ENCODE results near the gene SIGLEC15. TPM values are rescaled to one million over a fixed set of nuclear protein-coding genes. Genes with fewer than 3 reads are reported as not detected.

SIGLEC15 gene
- total RNA-seq, 1 experiment from 2014 or later, result 0.13 TPM

- peaks cover 48% of the 10 kb centered on the region for H3K27me3 Mint-ChIP-seq (ENCODE audit: low read depth)
- no peak overlapping the region for H2BK5ac ChIP-seq (ENCODE audit: insufficient read length, low read length)
These were observed 12.0 kb downstream of the SIGLEC15 start for GRCh38 chr18:45837283-45838070.

More at GRCh38 chr18:45837283-45838070, 12.0 kb downstream of the SIGLEC15 start:
- H4K20me1 ChIP-seq (ENCODE audit: control insufficient read depth, insufficient read depth, insufficient read length), result no peaks in the 10 kb centered on the region
- no peak overlapping the region for H2AFZ ChIP-seq (ENCODE audit: low read length)
- no peaks in the 10 kb centered on the region for H3K79me1 ChIP-seq (ENCODE audit: insufficient read depth, low read depth, low read length, poor library complexity, severe bottlenecking)
- H3K79me2 ChIP-seq (ENCODE audit: insufficient read depth, low read length), result no peaks in the 10 kb centered on the region
- no peak overlapping the region for H2BK15ac ChIP-seq (ENCODE audit: low read depth, low read length)
- H3K36me3 Mint-ChIP-seq (ENCODE audit: insufficient read depth in 1 of 3, low read depth in 3 of 3), result no peaks in the 10 kb centered on the region
- no peak overlapping the region for H2AK5ac ChIP-seq (ENCODE audit: insufficient read length, low read length)
- no CpG with 5 or more reads among the region's 84 CpGs for WGBS (ENCODE audit: extremely low coverage, insufficient read length, low lambda C conversion rate)
- no peaks in the 10 kb centered on the region for H3K9me3 ChIP-seq (ENCODE audit: control insufficient read depth, low read depth, low read length)
- TF ChIP-seq, protein P1, sequence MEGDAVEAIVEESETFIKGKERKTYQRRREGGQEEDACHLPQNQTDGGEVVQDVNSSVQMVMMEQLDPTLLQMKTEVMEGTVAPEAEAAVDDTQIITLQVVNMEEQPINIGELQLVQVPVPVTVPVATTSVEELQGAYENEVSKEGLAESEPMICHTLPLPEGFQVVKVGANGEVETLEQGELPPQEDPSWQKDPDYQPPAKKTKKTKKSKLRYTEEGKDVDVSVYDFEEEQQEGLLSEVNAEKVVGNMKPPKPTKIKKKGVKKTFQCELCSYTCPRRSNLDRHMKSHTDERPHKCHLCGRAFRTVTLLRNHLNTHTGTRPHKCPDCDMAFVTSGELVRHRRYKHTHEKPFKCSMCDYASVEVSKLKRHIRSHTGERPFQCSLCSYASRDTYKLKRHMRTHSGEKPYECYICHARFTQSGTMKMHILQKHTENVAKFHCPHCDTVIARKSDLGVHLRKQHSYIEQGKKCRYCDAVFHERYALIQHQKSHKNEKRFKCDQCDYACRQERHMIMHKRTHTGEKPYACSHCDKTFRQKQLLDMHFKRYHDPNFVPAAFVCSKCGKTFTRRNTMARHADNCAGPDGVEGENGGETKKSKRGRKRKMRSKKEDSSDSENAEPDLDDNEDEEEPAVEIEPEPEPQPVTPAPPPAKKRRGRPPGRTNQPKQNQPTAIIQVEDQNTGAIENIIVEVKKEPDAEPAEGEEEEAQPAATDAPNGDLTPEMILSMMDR (conservative IDR thresholded peaks at IDR 0.05), result peak; percentile 44; the same call in 2 of the 3 replicates
- no peaks in the 10 kb centered on the region for H3K9me3 Mint-ChIP-seq
- H3K4me1 ChIP-seq (ENCODE audit: insufficient read depth, low read length), result 0 out of 2 replicates have a peak, but pooled peaks cover 4% of the 10 kb centered on the region
- H2BK20ac ChIP-seq (ENCODE audit: low read depth, low read length, poor library complexity, severe bottlenecking), result no peak overlapping the region
- DNase-seq, result peak; percentile 81
- H3T11ph ChIP-seq (ENCODE audit: low read length), result no peak overlapping the region
- H2BK120ac ChIP-seq (ENCODE audit: low read depth, low read length, poor library complexity, severe bottlenecking), result no peak overlapping the region
- peak overlapping the region in 1 of 2 experiments; percentile 56; a peak in 2 of 5 replicates for H3K4me3 Mint-ChIP-seq
- H3K23me2 ChIP-seq (ENCODE audit: insufficient read length, low read depth, low read length, poor library complexity, severe bottlenecking), result no peaks in the 10 kb centered on the region
- H4K91ac ChIP-seq (ENCODE audit: insufficient read length, low read depth, low read length), result no peak overlapping the region
- no peak overlapping the region for H4K5ac ChIP-seq (ENCODE audit: insufficient read length, low read depth, low read length)
- H3K56ac ChIP-seq (ENCODE audit: insufficient read length, low read depth, low read length), result no peak overlapping the region
- H3K27ac ChIP-seq (ENCODE audit: insufficient read length, low read depth, low read length), result no peak overlapping the region
- H3K27me3 ChIP-seq (ENCODE audit: insufficient read depth, low read length), result peaks cover 4% of the 10 kb centered on the region; the same call in 1 of the 2 replicates
- no peak overlapping the region for H3K27ac Mint-ChIP-seq
- H3K18ac ChIP-seq (ENCODE audit: insufficient read length, low read depth, low read length), result no peak overlapping the region
- no peak overlapping the region for H3K4ac ChIP-seq (ENCODE audit: low read depth, low read length)
- peak overlapping the region; percentile 15 for H3K4me2 ChIP-seq (ENCODE audit: insufficient read depth, insufficient read length, low read length)
- peaks cover 30 to 36% of the 10 kb centered on the region in 2 experiments for H3K4me1 Mint-ChIP-seq
- no peak overlapping the region for H4K8ac ChIP-seq (replicated peaks; ENCODE audit: insufficient read length, low read depth, low read length)
- H3K23ac ChIP-seq (ENCODE audit: insufficient read length, low read depth, low read length), result no peak overlapping the region
- H3K14ac ChIP-seq (ENCODE audit: insufficient read depth, low read length), result 0 out of 2 replicates have a peak overlapping the region, but pooled peaks have one; percentile 1
- no peak overlapping the region for H2BK12ac ChIP-seq (ENCODE audit: insufficient read length, low read depth, low read length)
- H3K9ac ChIP-seq (ENCODE audit: extremely low read depth, insufficient read length, low read length), result no peak overlapping the region

Measured in H9 (cell line).